DND-41 (cell line): ENCODE data around the gene CYB561D2.

Experiments used
- ATAC-seq: fragments of 200-7000 bp; cut with Tn5 transposase; 3 replicates; pipeline ENCODE4 v1.9.1; 2021; ENCODE audit warnings: low read depth; ENCODE audit not compliant: insufficient read depth
- DNase-seq: peaks from one replicate; pipeline ENCODE4 v3.0.0-alpha.2; 2020
- H2AFZ ChIP-seq: 2 replicates; pipeline ENCODE4 v1.6.0; 2012; ENCODE audit warnings: low read depth, low read length
- H3K27ac ChIP-seq: 2 replicates; pipeline ENCODE4 v1.5.1; 2012; ENCODE audit warnings: low read length, inconsistent platforms
- H3K27me3 ChIP-seq: fragments of 200-600 bp; sonication (generic); 2 replicates; pipeline ENCODE4 v1.6.0; 2012; ENCODE audit warnings: low read length, mild to moderate bottlenecking, inconsistent platforms; ENCODE audit not compliant: insufficient read depth, poor library complexity
- H3K36me3 ChIP-seq: 2 replicates; pipeline ENCODE4 v1.5.1; 2012; ENCODE audit warnings: low read length, inconsistent platforms; ENCODE audit not compliant: insufficient read depth
- H3K4me1 ChIP-seq: 2 replicates; pipeline ENCODE4 v1.5.1; 2012; ENCODE audit warnings: mild to moderate bottlenecking, low read length; ENCODE audit not compliant: insufficient read depth
- H3K4me2 ChIP-seq: 2 replicates; pipeline ENCODE4 v1.6.0; 2012; ENCODE audit warnings: mild to moderate bottlenecking, moderate library complexity, low read length, inconsistent platforms; ENCODE audit not compliant: insufficient read depth
- H3K4me3 ChIP-seq, 2 experiments: fragments of 200-600 bp in 1 of 2; shearing (Covaris generic) in 1 of 2; 2 replicates each; pipeline ENCODE4 v1.5.1; 2012 to 2016; ENCODE audit warnings: inconsistent platforms in 2 of 2, low read length in 2 of 2, mild to moderate bottlenecking in 2 of 2, low read depth in 1 of 2, moderate library complexity in 1 of 2
- H3K79me2 ChIP-seq: 2 replicates; pipeline ENCODE4 v1.6.0; 2012; ENCODE audit warnings: low read length, inconsistent platforms; ENCODE audit not compliant: insufficient read depth
- H3K9ac ChIP-seq: 2 replicates; pipeline ENCODE4 v1.6.0; 2012; ENCODE audit warnings: low read depth, mild to moderate bottlenecking, inconsistent platforms, low read length, moderate library complexity
- H3K9me3 ChIP-seq: 2 replicates; pipeline ENCODE4 v1.5.1; 2012; ENCODE audit warnings: low read length, moderate library complexity, mild to moderate bottlenecking, inconsistent platforms; ENCODE audit not compliant: insufficient read depth, severe bottlenecking
- H4K20me1 ChIP-seq: 2 replicates; pipeline ENCODE4 v1.6.0; 2012; ENCODE audit warnings: low read length; ENCODE audit not compliant: insufficient read depth
- EZH2 ChIP-seq: IDR thresholded peaks from 3 replicates; pipeline ENCODE4 v1.6.1; 2012; ENCODE audit warnings: borderline replicate concordance, low read depth, mild to moderate bottlenecking, moderate library complexity, low read length, inconsistent platforms; ENCODE audit not compliant: severe bottlenecking
- TF ChIP-seq, protein P1 (sequence below): IDR thresholded peaks from 2 replicates; pipeline ENCODE4 v1.5.1; 2012; ENCODE audit warnings: borderline replicate concordance, low read length, moderate library complexity, mild to moderate bottlenecking; ENCODE audit not compliant: poor library complexity, severe bottlenecking; ENCODE audit errors: extremely low read depth

Gene CYB561D2

GRCh38 chr3:50372349-50372748 is 21.7 kb downstream of the CYB561D2 start:
- H3K4me2 ChIP-seq: no peak overlapping the region
- H2AFZ ChIP-seq: no peak overlapping the region
- ATAC-seq: peak; percentile 84

DNA sequence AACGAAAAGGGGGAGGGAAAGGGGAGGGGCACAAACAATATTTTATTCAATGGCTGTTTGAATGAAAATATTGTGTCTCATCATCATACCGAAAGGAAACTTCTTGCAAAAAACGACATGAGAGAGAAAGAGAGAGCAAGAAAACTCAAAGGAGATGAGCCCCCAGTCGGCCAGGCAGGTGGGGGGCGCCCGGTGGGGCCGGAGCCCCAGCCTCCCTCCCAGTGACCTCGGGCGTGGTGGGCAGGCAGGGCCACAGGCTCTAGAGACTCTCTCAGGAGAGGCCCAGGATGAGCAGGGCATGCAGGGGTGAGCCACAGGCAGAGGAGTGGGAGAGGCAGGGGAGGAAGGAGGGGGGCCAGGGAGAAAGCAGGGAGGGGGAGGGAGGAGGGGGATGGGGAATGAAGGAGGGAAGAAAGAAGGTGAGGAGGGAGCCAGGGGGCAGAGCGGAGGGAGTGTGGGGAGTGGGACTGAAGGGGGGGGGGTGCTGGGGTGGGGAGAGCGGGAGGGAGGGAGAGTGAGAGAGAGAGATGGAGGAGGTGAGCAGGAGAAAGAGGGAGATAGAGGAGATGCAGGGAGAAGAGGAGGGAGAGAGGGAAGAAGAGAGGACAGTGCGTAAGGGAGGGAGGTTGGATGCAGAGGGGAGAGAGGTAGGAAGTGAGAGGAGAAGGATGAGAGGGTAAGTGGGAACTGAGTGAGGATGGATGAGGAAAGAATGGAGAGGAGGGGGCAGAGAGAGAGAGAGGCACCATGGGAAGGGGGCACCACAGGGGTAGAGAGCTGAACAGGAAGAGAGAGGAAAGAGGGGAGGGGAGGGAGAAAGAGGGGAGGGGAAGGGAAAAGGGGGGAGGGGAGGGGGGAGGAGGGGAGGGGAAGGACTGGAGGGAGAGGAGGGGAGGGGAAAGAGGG is 22.7 kb downstream of the CYB561D2 start:
- Histone ChIP-seq H3K36me3 (no peaks in the 10 kb centered on the region), H3K4me1 (0 out of 2 replicates have a peak, but pooled peaks cover 2% of the 10 kb centered on the region), H3K79me2 (no peaks in the 10 kb centered on the region), H3K4me2 (no peak overlapping the region), H4K20me1 (peaks cover 1% of the 10 kb centered on the region; the same call in 1 of the 2 replicates), H2AFZ (no peak overlapping the region), H3K27me3 (no peaks in the 10 kb centered on the region), H3K27ac (no peak overlapping the region), H3K9me3 (no peaks in the 10 kb centered on the region), H3K4me3 (no peak overlapping the region), H3K9ac (no peak overlapping the region)
- ATAC-seq (no peak), DNase-seq (no peak)
- no peak for TF ChIP-seq EZH2
- TF ChIP-seq, protein P1, sequence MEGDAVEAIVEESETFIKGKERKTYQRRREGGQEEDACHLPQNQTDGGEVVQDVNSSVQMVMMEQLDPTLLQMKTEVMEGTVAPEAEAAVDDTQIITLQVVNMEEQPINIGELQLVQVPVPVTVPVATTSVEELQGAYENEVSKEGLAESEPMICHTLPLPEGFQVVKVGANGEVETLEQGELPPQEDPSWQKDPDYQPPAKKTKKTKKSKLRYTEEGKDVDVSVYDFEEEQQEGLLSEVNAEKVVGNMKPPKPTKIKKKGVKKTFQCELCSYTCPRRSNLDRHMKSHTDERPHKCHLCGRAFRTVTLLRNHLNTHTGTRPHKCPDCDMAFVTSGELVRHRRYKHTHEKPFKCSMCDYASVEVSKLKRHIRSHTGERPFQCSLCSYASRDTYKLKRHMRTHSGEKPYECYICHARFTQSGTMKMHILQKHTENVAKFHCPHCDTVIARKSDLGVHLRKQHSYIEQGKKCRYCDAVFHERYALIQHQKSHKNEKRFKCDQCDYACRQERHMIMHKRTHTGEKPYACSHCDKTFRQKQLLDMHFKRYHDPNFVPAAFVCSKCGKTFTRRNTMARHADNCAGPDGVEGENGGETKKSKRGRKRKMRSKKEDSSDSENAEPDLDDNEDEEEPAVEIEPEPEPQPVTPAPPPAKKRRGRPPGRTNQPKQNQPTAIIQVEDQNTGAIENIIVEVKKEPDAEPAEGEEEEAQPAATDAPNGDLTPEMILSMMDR: no peak

More at GRCh38 chr3:50372349-50372748, 21.7 kb downstream of the CYB561D2 start:
- Histone ChIP-seq H3K9ac (no peak overlapping the region), H4K20me1 (peaks cover 4% of the 10 kb centered on the region; the same call in 1 of the 2 replicates), H3K27me3 (no peaks in the 10 kb centered on the region), H3K4me1 (0 out of 2 replicates have a peak, but pooled peaks cover 2% of the 10 kb centered on the region), H3K79me2 (no peaks in the 10 kb centered on the region), H3K4me3 (no peak overlapping the region), H3K9me3 (no peaks in the 10 kb centered on the region), H3K36me3 (no peaks in the 10 kb centered on the region), H3K27ac (no peak overlapping the region)
- TF ChIP-seq EZH2: no peak
- TF ChIP-seq, protein P1: peak; percentile 23
- DNase-seq: peak; percentile 69

GRCh38 chr3:50374363-50375257 is 23.9 kb downstream of the CYB561D2 start:
- Histone ChIP-seq H3K9ac (no peak overlapping the region), H3K4me1 (0 out of 2 replicates have a peak, but pooled peaks cover 2% of the 10 kb centered on the region), H3K4me3 (no peak overlapping the region), H3K27ac (no peak overlapping the region), H3K79me2 (no peaks in the 10 kb centered on the region), H4K20me1 (no peaks in the 10 kb centered on the region; the same call in 1 of the 2 replicates), H3K4me2 (no peak overlapping the region), H3K36me3 (no peaks in the 10 kb centered on the region), H3K27me3 (no peaks in the 10 kb centered on the region), H3K9me3 (no peaks in the 10 kb centered on the region), H2AFZ (no peak overlapping the region)
- no peak for ATAC-seq
- TF ChIP-seq EZH2: no peak
- TF ChIP-seq, protein P1: no peak
- no peak for DNase-seq
